Lower lobe of right lung (tissue), 2 donors: ENCODE results near the gene SPIN1. TPM values are rescaled to one million over a fixed set of nuclear protein-coding genes. Genes with fewer than 3 reads are reported as not detected.
A peak's percentile ranks its signal among the peaks of the same experiment; 100 is the strongest.

Source experiments
- ATAC-seq, 2 donors: fragments of 200-7000 bp; cut with Tn5 transposase; one replicate each; pipeline ENCODE4 v1.9.1; 2020 to 2022; ENCODE audit warnings: mild to moderate bottlenecking in 2 of 2, moderate library complexity in 2 of 2
- DNase-seq: peaks from one replicate; pipeline ENCODE4 v3.0.0-alpha.2; 2020
- H3K27ac ChIP-seq: fragments of 200-600 bp; one replicate; pipeline ENCODE4 v1.8.0; 2022
- H3K27me3 ChIP-seq: fragments of 200-600 bp; one replicate; pipeline ENCODE4 v1.8.0; 2022; ENCODE audit warnings: low read depth
- H3K36me3 ChIP-seq: fragments of 200-600 bp; one replicate; pipeline ENCODE4 v1.8.0; 2022; ENCODE audit warnings: mild to moderate bottlenecking
- H3K4me1 ChIP-seq: fragments of 200-600 bp; one replicate; pipeline ENCODE4 v1.8.0; 2022
- H3K4me3 ChIP-seq: fragments of 200-600 bp; one replicate; pipeline ENCODE4 v1.8.0; 2022; ENCODE audit warnings: mild to moderate bottlenecking
- H3K9me3 ChIP-seq: fragments of 200-600 bp; one replicate; pipeline ENCODE4 v1.8.0; 2022
- intact Hi-C: fragments of 100-400 bp; cut with DNase I; formaldehyde crosslinking; loops from one replicate; pipeline ENCODE4 v1.11.0; 2022
- total RNA-seq: library from RNA; stranded (reverse); fragmentation: NEBNext Ultra II Directional; extraction: Animal tissue kit (Norgen Biotek cat#: 25700); gene quantifications from one replicate; pipeline ENCODE4 v1.2.1, GENCODE V29; 2021
- TF ChIP-seq, protein P1 (sequence below): fragments of 200-600 bp; IDR thresholded peaks from one replicate; pipeline ENCODE4 v1.8.0; 2022; ENCODE audit warnings: antibody characterized with exemption, mild to moderate bottlenecking
- donor health status: DM: no; HTN: yes; CAD: no; lungs with severe emphysema.

Gene SPIN1
- total RNA-seq, 1 donor from 2014 or later: 59.5 TPM

DNA sequence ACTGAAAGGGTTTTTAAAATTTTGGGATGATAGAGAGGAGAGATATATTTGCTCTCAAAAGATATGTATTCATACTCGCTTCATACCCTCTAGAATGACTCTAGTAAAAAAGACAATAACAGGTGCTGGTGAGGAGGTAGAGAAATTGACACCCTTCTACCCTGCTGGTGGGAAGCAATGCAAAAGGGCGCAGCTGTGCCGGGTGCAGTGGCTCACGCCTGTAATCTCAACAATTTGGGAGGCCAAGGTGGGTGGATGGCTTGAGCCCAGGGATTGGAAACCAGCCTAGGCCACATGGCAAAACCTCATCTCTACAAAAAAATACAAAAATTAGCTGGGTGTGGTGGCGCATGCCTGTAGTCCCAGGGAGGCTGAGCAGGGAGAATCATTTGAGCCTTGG, 112.8 kb downstream of the SPIN1 start:
- Histone ChIP-seq H3K27ac (no peak overlapping the region), H3K4me3 (no peak overlapping the region), H3K4me1 (no peaks in the 10 kb centered on the region), H3K36me3 (no peaks in the 10 kb centered on the region), H3K9me3 (no peaks in the 10 kb centered on the region), H3K27me3 (no peaks in the 10 kb centered on the region)
- no peak for DNase-seq
- ATAC-seq: no peak
- TF ChIP-seq, protein P1, sequence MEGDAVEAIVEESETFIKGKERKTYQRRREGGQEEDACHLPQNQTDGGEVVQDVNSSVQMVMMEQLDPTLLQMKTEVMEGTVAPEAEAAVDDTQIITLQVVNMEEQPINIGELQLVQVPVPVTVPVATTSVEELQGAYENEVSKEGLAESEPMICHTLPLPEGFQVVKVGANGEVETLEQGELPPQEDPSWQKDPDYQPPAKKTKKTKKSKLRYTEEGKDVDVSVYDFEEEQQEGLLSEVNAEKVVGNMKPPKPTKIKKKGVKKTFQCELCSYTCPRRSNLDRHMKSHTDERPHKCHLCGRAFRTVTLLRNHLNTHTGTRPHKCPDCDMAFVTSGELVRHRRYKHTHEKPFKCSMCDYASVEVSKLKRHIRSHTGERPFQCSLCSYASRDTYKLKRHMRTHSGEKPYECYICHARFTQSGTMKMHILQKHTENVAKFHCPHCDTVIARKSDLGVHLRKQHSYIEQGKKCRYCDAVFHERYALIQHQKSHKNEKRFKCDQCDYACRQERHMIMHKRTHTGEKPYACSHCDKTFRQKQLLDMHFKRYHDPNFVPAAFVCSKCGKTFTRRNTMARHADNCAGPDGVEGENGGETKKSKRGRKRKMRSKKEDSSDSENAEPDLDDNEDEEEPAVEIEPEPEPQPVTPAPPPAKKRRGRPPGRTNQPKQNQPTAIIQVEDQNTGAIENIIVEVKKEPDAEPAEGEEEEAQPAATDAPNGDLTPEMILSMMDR: no peak
- intact Hi-C loops: no loop called here

DNA sequence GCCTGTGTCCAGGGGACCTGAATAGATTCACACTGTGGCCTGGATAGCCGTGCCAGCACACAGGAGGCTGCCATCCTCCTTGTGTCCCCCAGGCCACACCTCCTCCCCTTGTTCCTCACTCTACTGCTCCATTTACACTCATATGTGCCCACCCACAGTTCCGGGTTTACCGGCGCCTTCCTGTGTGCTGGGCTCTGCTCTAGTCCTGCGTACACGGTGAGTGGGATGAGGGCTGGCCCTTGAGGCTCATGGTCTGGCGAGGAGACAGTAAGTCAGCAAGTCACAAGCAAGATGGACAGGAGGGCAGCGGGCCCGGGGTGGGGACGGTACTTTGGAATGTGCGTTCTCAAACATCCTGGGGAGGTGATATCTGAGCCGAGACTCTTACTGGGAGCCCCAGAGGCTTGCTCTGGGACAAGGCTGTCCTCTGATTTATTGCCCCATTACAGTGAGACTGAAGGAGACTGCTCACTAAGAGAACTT, 114.3 kb downstream of the SPIN1 start:
- no peak for DNase-seq
- H3K4me1 ChIP-seq: no peaks in the 10 kb centered on the region
- intact Hi-C loops: no loop called here
- no peak for ATAC-seq
- H3K27ac ChIP-seq: no peak overlapping the region
- no peaks in the 10 kb centered on the region for H3K27me3 ChIP-seq
- H3K4me3 ChIP-seq: no peak overlapping the region
- no peaks in the 10 kb centered on the region for H3K9me3 ChIP-seq
- no peaks in the 10 kb centered on the region for H3K36me3 ChIP-seq
- TF ChIP-seq, protein P1: no peak

DNA sequence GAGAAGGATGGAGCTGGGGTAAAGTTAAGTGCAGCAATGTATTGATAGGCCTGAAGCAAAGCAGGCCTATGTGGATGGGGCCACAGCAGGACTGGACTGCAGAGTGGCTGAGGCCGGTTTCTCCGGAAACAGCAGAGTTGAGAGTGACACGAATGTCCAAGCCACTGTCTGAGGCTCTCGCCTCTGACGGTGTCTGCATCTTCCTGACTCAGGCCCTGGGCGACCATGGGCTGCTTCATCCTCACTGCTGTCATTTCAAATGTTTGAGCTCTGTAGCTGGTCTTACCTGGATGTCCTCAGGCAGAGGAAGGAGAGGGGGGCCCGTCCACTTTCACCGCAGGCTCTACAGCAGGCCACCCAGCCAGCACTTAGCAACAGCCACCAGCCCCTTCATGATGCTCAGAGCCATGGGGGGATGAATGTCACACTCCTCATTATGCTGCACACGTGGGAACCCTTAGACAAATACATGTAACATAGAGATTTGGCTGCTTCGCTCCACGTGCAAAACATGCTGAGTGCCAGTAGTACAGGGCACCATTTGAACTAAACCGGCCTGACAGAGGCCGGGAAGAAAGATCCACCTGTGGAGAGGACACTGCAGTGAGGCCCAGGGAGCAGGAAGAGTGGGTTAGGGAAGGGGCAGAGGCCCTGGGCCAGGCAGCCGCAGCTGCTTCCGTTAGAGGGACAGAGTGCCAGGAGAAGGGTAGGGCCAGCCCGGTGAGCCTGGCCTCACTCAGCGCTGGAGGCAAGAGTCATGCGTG, 115.0 kb downstream of the SPIN1 start:
- intact Hi-C loops: no loop called here
- H3K9me3 ChIP-seq: no peaks in the 10 kb centered on the region
- TF ChIP-seq, protein P1: no peak
- DNase-seq (no peak), ATAC-seq (peak in 1 of 2 donors; percentile 47)
- H3K27me3 ChIP-seq: no peaks in the 10 kb centered on the region
- H3K4me1 ChIP-seq: no peaks in the 10 kb centered on the region
- no peaks in the 10 kb centered on the region for H3K36me3 ChIP-seq
- no peak overlapping the region for H3K27ac ChIP-seq
- H3K4me3 ChIP-seq: no peak overlapping the region

DNA sequence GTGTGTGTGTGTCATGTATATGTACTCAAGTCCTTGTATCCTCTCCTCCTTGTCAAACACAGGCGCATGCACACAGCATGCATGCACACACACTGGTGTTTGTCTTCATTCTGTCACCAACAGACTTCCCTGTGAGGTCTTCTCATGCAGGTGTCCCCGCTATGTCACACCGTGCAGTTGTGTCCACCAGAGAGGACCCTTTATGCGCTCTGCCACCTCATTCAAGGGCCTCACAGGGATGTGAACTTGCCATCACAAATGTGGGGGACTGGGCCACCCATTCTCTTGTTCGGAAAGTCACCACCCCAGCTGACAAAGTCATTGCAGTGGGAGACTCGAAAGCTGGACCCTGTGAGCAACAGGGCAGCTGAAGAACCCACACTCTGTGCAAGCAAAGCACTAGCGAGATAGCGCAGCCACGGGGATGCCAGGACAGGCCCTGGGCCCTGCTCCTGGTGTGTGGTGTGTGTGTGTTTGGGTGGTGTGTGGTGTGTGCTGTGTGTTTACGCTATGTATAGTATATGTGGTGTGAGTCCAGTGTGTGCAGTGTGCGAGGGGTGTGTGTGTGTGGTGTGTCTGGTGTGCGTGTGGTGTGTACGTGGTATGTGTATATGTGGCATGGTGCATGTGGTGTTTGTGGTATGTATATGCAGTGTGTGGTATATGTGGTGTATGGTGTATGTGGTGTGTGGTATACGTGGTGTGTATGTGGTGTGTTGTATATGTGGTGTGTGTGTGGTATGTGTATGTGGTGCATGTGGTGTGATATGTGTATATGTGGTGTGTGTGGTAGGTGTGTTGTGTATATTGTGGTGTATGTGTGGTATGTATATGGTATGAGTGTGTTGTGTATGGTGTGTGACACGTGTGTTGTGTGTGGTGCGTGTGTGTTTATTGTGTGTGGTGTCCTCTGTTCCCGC, 115.9 kb downstream of the SPIN1 start:
- Histone ChIP-seq H3K36me3 (no peaks in the 10 kb centered on the region), H3K4me1 (no peaks in the 10 kb centered on the region), H3K4me3 (no peak overlapping the region), H3K27ac (no peak overlapping the region), H3K27me3 (no peaks in the 10 kb centered on the region), H3K9me3 (no peaks in the 10 kb centered on the region)
- TF ChIP-seq, protein P1: no peak
- DNase-seq (no peak), ATAC-seq (peak in 1 of 2 donors; percentile 30)
- intact Hi-C loops: no loop called here

DNA sequence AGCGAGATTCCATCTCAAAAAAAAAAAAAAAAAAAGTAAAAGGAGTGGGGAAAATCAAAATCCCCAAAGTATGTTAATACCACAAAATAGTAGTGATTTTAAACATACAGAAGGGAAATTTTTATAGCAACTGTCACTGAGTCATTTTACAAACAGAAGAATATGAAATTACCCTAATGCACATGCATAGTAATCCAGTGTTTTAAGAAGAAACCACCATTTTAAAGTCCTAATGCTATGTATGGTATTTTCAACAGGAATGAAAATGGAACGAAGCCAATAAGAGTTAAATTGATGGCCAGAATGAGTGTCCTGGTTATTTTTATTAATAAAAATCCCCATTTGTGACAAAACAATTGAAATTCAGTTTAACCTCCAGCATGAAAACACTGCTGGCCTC, 120.1 kb downstream of the SPIN1 start:
- Histone ChIP-seq H3K9me3 (no peaks in the 10 kb centered on the region), H3K36me3 (no peaks in the 10 kb centered on the region), H3K27ac (no peak overlapping the region), H3K4me3 (no peak overlapping the region), H3K4me1 (no peaks in the 10 kb centered on the region), H3K27me3 (no peaks in the 10 kb centered on the region)
- ATAC-seq (no peak), DNase-seq (no peak)
- TF ChIP-seq, protein P1: no peak
- intact Hi-C loops: no loop called here
